A549 (cell line): ENCODE data around the gene NFYC. TPM values are rescaled to one million over a fixed set of nuclear protein-coding genes. Genes with fewer than 3 reads are reported as not detected.
A peak's percentile ranks its signal among the peaks of the same experiment; 100 is the strongest.

Experiments
- ATAC-seq, 2 experiments: fragments of 200-7000 bp in 1 of 2; fragments of >200 bp in 1 of 2; cut with Nextera tagmentation in 1 of 2; cut with Tn5 transposase in 1 of 2; 3 replicates each; pipeline versions ENCODE4 v1.8.0 to v1.9.1; 2018 to 2020; ENCODE audit warnings: mild to moderate bottlenecking in 1 of 2, moderate library complexity in 1 of 2
- CTCF ChIA-PET: fragments of 300-600 bp; sonication (Branson Sonifier 250); formaldehyde crosslinking; extraction: SDS; loops from one replicate; lab custom pipeline; 2021; ENCODE audit warnings: antibody characterized with exemption, inconsistent platforms; lab: Yijun Ruan, JAX
- POLR2A ChIA-PET: fragments of 350-600 bp; formaldehyde crosslinking; extraction: SDS; loops from one replicate; lab custom pipeline; 2021; ENCODE audit warnings: antibody characterized with exemption, inconsistent platforms; lab: Yijun Ruan, JAX
- DNase-seq, 2 experiments: peaks; one replicate each; pipeline versions ENCODE4 v3.0.0 to v3.0.0-alpha.2; 2011 to 2016; ENCODE audit warnings: low read depth in 1 of 2, low spot score in 1 of 2
- FAIRE-seq: peaks from 2 replicates; lab custom pipeline; 2011; peaks lifted over from hg19 to GRCh38; lab: Jason Lieb, UNC
- H3K27ac ChIP-seq, 2 experiments: fragments of >200 bp; sonication (Bioruptor Twin); formaldehyde crosslinking; 3 replicates each; pipeline ENCODE4 v1.5.1; 2016 to 2017
- H3K4me1 ChIP-seq: fragments of >200 bp; sonication (Bioruptor Twin); formaldehyde crosslinking; 3 replicates; pipeline ENCODE4 v1.6.1; 2016
- H3K4me2 ChIP-seq: fragments of >200 bp; sonication (Bioruptor Twin); formaldehyde crosslinking; 3 replicates; pipeline ENCODE4 v1.6.1; 2016
- H3K4me3 ChIP-seq: fragments of >200 bp; sonication (Bioruptor Twin); formaldehyde crosslinking; 3 replicates; pipeline ENCODE4 v1.5.1; 2016
- H3K9me3 ChIP-seq: fragments of >200 bp; sonication (Bioruptor Twin); formaldehyde crosslinking; 3 replicates; pipeline ENCODE4 v1.6.1; 2016
- BCL3 ChIP-seq: fragments of >200 bp; sonication (Bioruptor Twin); formaldehyde crosslinking; IDR thresholded peaks from 3 replicates; pipeline ENCODE4 v1.6.1; 2016
- E2F6 ChIP-seq: IDR thresholded peaks from 2 replicates; pipeline ENCODE4 v1.6.1; 2012; ENCODE audit warnings: low read depth, borderline replicate concordance
- EHF ChIP-seq: fragments of 250-450 bp; sonication (Bioruptor Pico); IDR thresholded peaks from 2 replicates; pipeline ENCODE4 v1.5.0; 2020; ENCODE audit warnings: mild to moderate bottlenecking
- ELK1 ChIP-seq: fragments of 150-350 bp; IDR thresholded peaks from 2 replicates; pipeline ENCODE4 v1.6.1; 2014; ENCODE audit warnings: low read depth, mild to moderate bottlenecking, low read length
- EP300 ChIP-seq, 2 experiments: fragments of >200 bp; sonication (Bioruptor Twin); formaldehyde crosslinking; IDR thresholded peaks; 2 replicates in 1 of 2; 3 replicates in 1 of 2; pipeline ENCODE4 v1.6.1; 2016 to 2017
- MYC ChIP-seq: IDR thresholded peaks from 2 replicates; pipeline ENCODE4 v1.6.1; 2012; ENCODE audit warnings: mild to moderate bottlenecking, inconsistent platforms, low read length, improper control_type of control experiment, borderline replicate concordance
- NFE2L2 ChIP-seq: fragments of 150-350 bp; conservative IDR thresholded peaks from 2 replicates; pipeline ENCODE4 v1.6.1; 2014; ENCODE audit warnings: low read length
- NR3C1 ChIP-seq: fragments of >200 bp; sonication (Bioruptor Twin); formaldehyde crosslinking; IDR thresholded peaks from 3 replicates; pipeline ENCODE4 v1.6.1; 2017
- PHF8 ChIP-seq: fragments of 200-600 bp; sonication (generic); IDR thresholded peaks from 2 replicates; pipeline ENCODE4 v1.6.1; 2016; ENCODE audit warnings: low read depth, mild to moderate bottlenecking, antibody characterized with exemption, moderate library complexity, borderline replicate concordance
- POLR2A ChIP-seq: IDR thresholded peaks from 2 replicates; pipeline ENCODE4 v1.6.1; 2012; ENCODE audit warnings: mild to moderate bottlenecking, low read length
- REST ChIP-seq: fragments of 200-600 bp; sonication (generic); IDR thresholded peaks from 2 replicates; pipeline ENCODE4 v1.6.1; 2016; ENCODE audit warnings: antibody characterized with exemption, mild to moderate bottlenecking, moderate library complexity
- SREBF2 ChIP-seq: fragments of 450-650 bp; IDR thresholded peaks from 2 replicates; pipeline ENCODE4 v1.6.1; 2014; ENCODE audit warnings: mild to moderate bottlenecking, moderate library complexity
- TFCP2L1 ChIP-seq: fragments of 250-450 bp; sonication (Bioruptor Pico); IDR thresholded peaks from 2 replicates; pipeline ENCODE4 v1.5.0; 2021; ENCODE audit warnings: mild to moderate bottlenecking
- ZC3H11A ChIP-seq: fragments of 450-650 bp; IDR thresholded peaks from 2 replicates; pipeline ENCODE4 v1.6.1; 2014; ENCODE audit warnings: antibody characterized with exemption, mild to moderate bottlenecking
- ZFP36 ChIP-seq: fragments of 450-650 bp; IDR thresholded peaks from 2 replicates; pipeline ENCODE4 v1.6.1; 2014; ENCODE audit warnings: borderline replicate concordance; ENCODE audit not compliant: partially characterized antibody
- WGBS: methylation state at CpG from one replicate; pipeline ENCODE4 v1.1.6; 2017; ENCODE audit errors: missing lambda C conversion rate; 5-methylcytosine and 5-hydroxymethylcytosine counted together
- polyA plus RNA-seq, 4 experiments: library from polyadenylated mRNA; depleted of rRNA in 3 of 4; stranded (reverse); fragments of >200 nt; fragmentation: RNase III in 1 of 4; extraction: RNeasy Plus Mini Kit Qiagen cat#74134 plus additional on column Dnase treatment in 1 of 4; gene quantifications; 2 replicates in 3 of 4; 3 replicates in 1 of 4; pipeline ENCODE4 v1.2.3, GENCODE V29; 2011 to 2017

The NFYC gene
- polyA plus RNA-seq, 2 of the 4 experiments (the other 2 are of a cell fraction) = 35.1 to 43.4 TPM

- 92% methylated on average over 6 of the region's 6 CpGs for WGBS
- Histone ChIP-seq H3K27ac (no peak overlapping the region), H3K4me3 (no peak overlapping the region), H3K4me1 (peaks cover 19% of the 10 kb centered on the region), H3K9me3 (no peaks in the 10 kb centered on the region), H3K4me2 (no peak overlapping the region)
- FAIRE-seq = no peak
- POLR2A ChIA-PET = no interaction called here
- no peak for DNase-seq
- ATAC-seq = no peak
- CTCF ChIA-PET = interaction anchor here (1.0 kb wide), 1 partner anchor 35 kb away, joined by 4 read pairs; no protein-coding TSS in a partner anchor
- no peak for TF ChIP-seq ZC3H11A
- no peak for TF ChIP-seq BCL3
- no peak for TF ChIP-seq E2F6
- no peak for TF ChIP-seq MYC
- no peak for TF ChIP-seq NFE2L2
- no peak for TF ChIP-seq SREBF2
- TF ChIP-seq ELK1 = no peak
- no peak for TF ChIP-seq EHF (CRISPR knock-in tag)
- TF ChIP-seq PHF8 = no peak
- no peak for TF ChIP-seq NR3C1
- TF ChIP-seq EP300 (IDR thresholded peaks at IDR 0.05) = no peak
- no peak for TF ChIP-seq TFCP2L1 (CRISPR knock-in tag)
Observed at GRCh38 chr1:40738831-40739230, 47.3 kb downstream of the NFYC start.

GRCh38 chr1:40739455-40740008, 48.0 kb downstream of the NFYC start:
- ATAC-seq (no peak), FAIRE-seq (no peak), DNase-seq (no peak)
- Histone ChIP-seq H3K4me2 (peak overlapping the region; percentile 23; the same call in 1 of the 3 replicates), H3K27ac (no peak overlapping the region), H3K4me1 (peaks cover 19% of the 10 kb centered on the region), H3K9me3 (no peaks in the 10 kb centered on the region), H3K4me3 (no peak overlapping the region)
- POLR2A ChIA-PET = no interaction called here
- 81% methylated on average over 3 of the region's 3 CpGs for WGBS
- TF ChIP-seq NR3C1 (no peak), ZFP36 (no peak), BCL3 (no peak), REST (no peak), SREBF2 (no peak), POLR2A (no peak)
- CTCF ChIA-PET = interaction anchor here (1.0 kb wide), 1 partner anchor 34 kb away, joined by 4 read pairs; no protein-coding TSS in a partner anchor
